Vagina (tissue), 2 donors: ENCODE data around the gene HOXB5.

Source experiments
- POLR2A ChIP-seq, 2 donors: fragments of 450-650 bp; IDR thresholded peaks; one replicate each; pipeline ENCODE4 v1.6.1; 2017; ENCODE audit warnings: antibody characterized with exemption in 2 of 2, mild to moderate bottlenecking in 2 of 2, moderate library complexity in 2 of 2
- TF ChIP-seq, protein P1 (sequence below), 3 experiments: fragments of 450-650 bp in 2 of 3; fragments of 200-600 bp in 1 of 3; sonication (generic) in 1 of 3; IDR thresholded peaks; one replicate each; pipeline ENCODE4 v1.5.1; 2017 to 2019; ENCODE audit warnings: antibody characterized with exemption in 3 of 3, mild to moderate bottlenecking in 2 of 3, moderate library complexity in 2 of 3

DNA sequence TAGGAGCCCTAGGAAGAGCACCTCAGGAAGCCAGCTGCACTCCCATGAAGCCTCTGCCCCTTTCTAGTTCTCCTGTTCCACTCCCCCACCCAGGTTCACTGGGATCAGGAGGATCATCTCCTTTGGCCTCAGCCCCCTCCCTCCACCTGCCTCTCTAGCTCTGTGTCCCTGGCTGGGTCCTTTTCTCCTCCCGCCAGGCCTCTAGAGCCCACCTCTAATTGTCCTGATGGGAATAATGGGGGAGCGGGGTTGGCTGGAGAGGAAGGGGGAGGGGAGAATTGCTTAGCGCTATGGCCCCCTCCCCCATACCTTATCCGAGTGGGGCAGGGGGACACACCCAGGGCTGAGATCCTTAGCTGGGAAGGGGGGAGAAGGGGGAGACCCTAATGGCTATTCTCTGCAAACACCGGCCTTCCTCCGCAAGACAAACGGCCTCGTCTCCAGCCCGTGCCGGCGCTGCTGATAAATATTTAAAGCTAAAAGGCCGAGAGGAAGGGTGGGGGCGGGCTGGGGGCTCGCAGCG, 16.2 kb upstream of the HOXB5 start:
- TF ChIP-seq, protein P1, sequence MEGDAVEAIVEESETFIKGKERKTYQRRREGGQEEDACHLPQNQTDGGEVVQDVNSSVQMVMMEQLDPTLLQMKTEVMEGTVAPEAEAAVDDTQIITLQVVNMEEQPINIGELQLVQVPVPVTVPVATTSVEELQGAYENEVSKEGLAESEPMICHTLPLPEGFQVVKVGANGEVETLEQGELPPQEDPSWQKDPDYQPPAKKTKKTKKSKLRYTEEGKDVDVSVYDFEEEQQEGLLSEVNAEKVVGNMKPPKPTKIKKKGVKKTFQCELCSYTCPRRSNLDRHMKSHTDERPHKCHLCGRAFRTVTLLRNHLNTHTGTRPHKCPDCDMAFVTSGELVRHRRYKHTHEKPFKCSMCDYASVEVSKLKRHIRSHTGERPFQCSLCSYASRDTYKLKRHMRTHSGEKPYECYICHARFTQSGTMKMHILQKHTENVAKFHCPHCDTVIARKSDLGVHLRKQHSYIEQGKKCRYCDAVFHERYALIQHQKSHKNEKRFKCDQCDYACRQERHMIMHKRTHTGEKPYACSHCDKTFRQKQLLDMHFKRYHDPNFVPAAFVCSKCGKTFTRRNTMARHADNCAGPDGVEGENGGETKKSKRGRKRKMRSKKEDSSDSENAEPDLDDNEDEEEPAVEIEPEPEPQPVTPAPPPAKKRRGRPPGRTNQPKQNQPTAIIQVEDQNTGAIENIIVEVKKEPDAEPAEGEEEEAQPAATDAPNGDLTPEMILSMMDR (IDR thresholded peaks at IDR 0.05): no peak
- no peak for TF ChIP-seq POLR2A (IDR thresholded peaks at IDR 0.05)
